Activated naive CD8-positive, alpha-beta T cell treated with anti-CD3 and anti-CD28 coated beads, Interleukin-2, amount 10 ng/mL, durations not matched to agents 7 days and 5 days (primary cell): Measurements from ENCODE around the gene RACGAP1. TPM values are rescaled to one million over a fixed set of nuclear protein-coding genes. Genes with fewer than 3 reads are reported as not detected.
"Not testable (repeated sequence)": the region's sequence is repeated elsewhere in the genome, so short reads cannot be mapped to it uniquely, and the experiment has no call there.

ENCODE experiments used
- ATAC-seq: fragments of 150-1000 bp; cut with Tn5 transposase; one replicate; pipeline ENCODE4 v1.10.0; 2021; ENCODE audit warnings: low read depth, moderate library complexity
- POLR2A ChIA-PET: fragments of 350-600 bp; sonication (Branson Sonifier 250); formaldehyde crosslinking; loops from one replicate; lab custom pipeline; 2021; ENCODE audit warnings: antibody characterized with exemption; lab: Charles Lee
- DNase-seq: peaks from one replicate; pipeline ENCODE4 v3.0.0; 2021
- H3K27ac Mint-ChIP-seq: one replicate; pipeline ENCODE4 v1.8.0; 2022; ENCODE audit warnings: mild to moderate bottlenecking, mixed read lengths
- H3K27me3 Mint-ChIP-seq: one replicate; pipeline ENCODE4 v1.8.0; 2022; ENCODE audit warnings: mild to moderate bottlenecking, moderate library complexity, mixed read lengths
- H3K36me3 Mint-ChIP-seq: one replicate; pipeline ENCODE4 v1.8.0; 2021; ENCODE audit warnings: mild to moderate bottlenecking, mixed read lengths
- H3K4me1 Mint-ChIP-seq: one replicate; pipeline ENCODE4 v1.8.0; 2021; ENCODE audit warnings: mixed read lengths
- H3K4me3 Mint-ChIP-seq: one replicate; pipeline ENCODE4 v1.8.0; 2022; ENCODE audit warnings: mild to moderate bottlenecking, moderate library complexity, mixed read lengths
- H3K9me3 Mint-ChIP-seq: one replicate; pipeline ENCODE4 v1.8.0; 2021; ENCODE audit warnings: mixed read lengths
- total RNA-seq, 2 experiments: library from RNA; stranded (reverse); gene quantifications; one replicate each; pipeline ENCODE4 v1.2.3, GENCODE V29; 2021

RACGAP1 gene
- total RNA-seq, 2 experiments from 2014 or later = 132 to 135 TPM

DNA sequence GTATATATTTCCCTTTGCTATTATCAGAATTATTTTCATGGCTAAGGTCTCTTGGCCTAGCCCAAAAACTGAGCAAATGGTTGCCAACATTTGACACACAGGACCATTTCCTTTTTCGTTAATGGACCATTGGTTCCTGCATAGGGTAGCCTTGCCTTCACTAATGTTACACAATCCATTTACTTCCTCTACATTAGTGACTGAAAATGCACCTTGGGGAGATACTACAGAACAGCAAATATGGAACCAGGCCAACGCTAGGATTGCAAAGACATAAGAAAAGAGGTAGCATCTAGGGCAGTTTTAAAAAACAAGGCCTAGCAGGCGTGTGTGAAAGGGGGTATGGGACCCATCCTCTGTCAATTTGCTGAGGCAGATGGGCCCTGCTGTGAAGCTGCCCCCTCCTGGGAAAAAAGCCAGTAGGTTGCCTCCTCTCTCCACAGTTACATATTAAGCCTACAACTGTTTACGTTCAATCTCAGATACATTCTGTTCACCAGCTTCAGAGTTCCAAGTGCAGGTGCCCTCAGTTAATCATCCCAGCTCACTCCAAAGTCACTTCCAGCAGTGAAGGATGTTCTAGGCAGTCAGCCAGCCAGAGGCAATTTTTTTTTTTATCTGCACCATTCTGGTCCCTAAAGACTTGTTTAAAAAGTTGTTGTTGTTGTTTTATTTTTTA is 37.5 kb downstream of the RACGAP1 start:
- H3K27me3 Mint-ChIP-seq = no peaks in the 10 kb centered on the region
- POLR2A ChIA-PET = no interaction called here
- H3K27ac Mint-ChIP-seq = no peak overlapping the region
- H3K9me3 Mint-ChIP-seq = no peaks in the 10 kb centered on the region
- peaks cover 36% of the 10 kb centered on the region for H3K36me3 Mint-ChIP-seq
- DNase-seq (no peak), ATAC-seq (no peak)
- H3K4me1 Mint-ChIP-seq = no peaks in the 10 kb centered on the region
- H3K4me3 Mint-ChIP-seq = no peak overlapping the region

DNA sequence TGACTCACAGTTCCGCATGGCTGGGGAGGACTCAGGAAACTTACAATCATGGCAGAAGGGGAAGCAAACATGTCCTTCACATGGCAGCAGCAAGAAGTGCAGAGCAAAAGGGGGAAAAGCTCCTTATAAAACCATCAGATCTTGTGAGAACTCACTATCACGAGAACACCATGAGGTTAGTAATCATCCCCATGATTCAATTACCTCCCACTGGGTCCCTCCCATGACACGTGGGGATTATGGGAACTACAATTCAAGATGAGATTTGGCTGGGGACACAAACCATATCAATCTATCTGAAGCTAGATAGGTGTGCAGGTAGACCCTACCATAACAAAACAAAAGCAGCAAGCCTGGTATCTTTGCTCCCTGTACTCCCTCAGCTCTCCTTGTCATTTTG is 38.8 kb downstream of the RACGAP1 start:
- H3K4me3 Mint-ChIP-seq, ATAC-seq, H3K27me3 Mint-ChIP-seq, POLR2A ChIA-PET, H3K4me1 Mint-ChIP-seq, DNase-seq, H3K9me3 Mint-ChIP-seq, H3K27ac Mint-ChIP-seq: not testable (repeated sequence)
- peaks cover 28% of the 10 kb centered on the region for H3K36me3 Mint-ChIP-seq

DNA sequence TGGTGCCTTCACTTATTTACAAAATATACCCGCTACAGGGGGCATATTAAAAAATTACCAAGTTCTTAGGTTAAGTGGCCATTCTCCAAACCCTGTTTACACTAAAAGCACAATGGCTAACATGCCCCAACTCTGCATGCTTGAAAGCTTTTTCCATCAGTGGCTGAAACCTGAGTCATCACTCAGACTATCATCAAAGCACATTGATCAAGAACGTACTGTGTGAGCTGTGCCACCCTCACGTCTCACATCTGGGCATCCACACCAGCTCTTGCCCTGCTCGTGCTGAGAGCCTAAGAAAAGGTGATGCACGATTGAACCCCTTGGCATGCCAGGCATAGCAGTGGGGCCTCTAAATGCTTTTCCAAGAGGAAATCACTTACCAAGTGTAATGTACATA is 39.3 kb downstream of the RACGAP1 start:
- ATAC-seq (no peak), DNase-seq (no peak)
- Mint-ChIP-seq H3K4me1 (no peaks in the 10 kb centered on the region), H3K27ac (no peak overlapping the region), H3K4me3 (no peak overlapping the region), H3K36me3 (peaks cover 27% of the 10 kb centered on the region), H3K27me3 (no peaks in the 10 kb centered on the region), H3K9me3 (no peaks in the 10 kb centered on the region)
- POLR2A ChIA-PET = no interaction called here

DNA sequence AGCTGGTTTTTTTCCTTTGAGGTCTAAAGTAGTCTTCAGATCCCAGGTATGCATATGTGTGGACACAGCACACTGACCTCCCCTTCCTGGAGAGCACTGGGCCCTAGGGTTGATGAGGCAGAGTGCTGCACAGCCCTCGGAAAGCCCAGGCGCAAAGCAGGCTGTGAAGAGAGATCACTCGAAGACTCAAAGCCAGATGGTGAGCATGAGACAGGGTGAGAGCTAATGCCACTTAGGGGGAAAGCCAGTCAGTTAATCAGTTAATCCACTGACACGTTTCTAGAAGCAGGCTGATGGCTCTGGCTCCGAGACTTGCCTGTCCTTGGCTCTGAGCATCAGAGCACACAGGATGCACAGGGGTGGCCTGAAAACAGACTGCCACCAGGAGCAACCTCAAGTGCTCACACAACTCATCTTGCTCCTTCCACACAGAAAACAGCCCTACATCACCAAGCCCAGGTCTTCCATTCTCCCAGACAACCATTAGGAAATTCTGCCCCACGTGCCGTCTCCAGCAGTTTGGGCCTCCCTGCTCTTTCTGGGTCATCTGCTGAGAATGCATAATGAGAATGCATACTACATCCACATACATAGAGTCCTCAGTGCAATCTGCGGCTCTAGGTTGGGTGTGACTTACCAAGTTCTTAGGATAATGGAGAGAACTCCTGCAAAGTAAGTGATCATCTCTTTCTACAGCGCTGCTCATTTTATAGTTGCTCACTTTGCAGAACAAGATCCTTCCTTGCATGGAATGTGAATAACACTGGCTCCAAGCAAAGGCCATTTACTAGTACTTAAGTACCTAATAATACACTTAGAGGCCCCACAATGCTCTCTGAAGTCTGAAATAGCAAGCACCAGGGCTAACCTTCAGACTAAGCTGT is 40.6 kb downstream of the RACGAP1 start:
- H3K27ac Mint-ChIP-seq = no peak overlapping the region
- POLR2A ChIA-PET = no interaction called here
- DNase-seq (no peak), ATAC-seq (no peak)
- H3K27me3 Mint-ChIP-seq = no peaks in the 10 kb centered on the region
- H3K4me3 Mint-ChIP-seq = no peak overlapping the region
- peaks cover 19% of the 10 kb centered on the region for H3K36me3 Mint-ChIP-seq
- no peaks in the 10 kb centered on the region for H3K9me3 Mint-ChIP-seq
- no peaks in the 10 kb centered on the region for H3K4me1 Mint-ChIP-seq

DNA sequence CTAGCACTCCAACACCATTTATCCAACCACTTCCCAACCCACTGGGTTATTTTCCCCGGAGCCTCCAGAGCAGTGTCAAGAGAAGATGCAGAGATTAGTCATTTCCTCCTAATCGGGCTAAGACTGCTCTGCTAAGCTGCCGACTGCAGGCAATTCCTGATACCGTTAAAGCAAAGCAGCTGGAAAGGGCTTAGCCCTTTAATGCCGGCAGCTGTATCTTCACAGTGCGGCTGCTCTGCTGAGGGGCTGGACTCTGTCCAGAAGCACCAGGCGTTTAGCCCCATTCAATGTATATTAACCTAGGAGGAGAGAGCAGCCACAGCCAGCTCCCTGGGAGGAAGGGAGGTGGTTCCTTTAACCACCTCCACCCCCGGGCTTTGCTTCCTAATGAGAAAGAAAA is 41.4 kb downstream of the RACGAP1 start:
- no peak for ATAC-seq

DNA sequence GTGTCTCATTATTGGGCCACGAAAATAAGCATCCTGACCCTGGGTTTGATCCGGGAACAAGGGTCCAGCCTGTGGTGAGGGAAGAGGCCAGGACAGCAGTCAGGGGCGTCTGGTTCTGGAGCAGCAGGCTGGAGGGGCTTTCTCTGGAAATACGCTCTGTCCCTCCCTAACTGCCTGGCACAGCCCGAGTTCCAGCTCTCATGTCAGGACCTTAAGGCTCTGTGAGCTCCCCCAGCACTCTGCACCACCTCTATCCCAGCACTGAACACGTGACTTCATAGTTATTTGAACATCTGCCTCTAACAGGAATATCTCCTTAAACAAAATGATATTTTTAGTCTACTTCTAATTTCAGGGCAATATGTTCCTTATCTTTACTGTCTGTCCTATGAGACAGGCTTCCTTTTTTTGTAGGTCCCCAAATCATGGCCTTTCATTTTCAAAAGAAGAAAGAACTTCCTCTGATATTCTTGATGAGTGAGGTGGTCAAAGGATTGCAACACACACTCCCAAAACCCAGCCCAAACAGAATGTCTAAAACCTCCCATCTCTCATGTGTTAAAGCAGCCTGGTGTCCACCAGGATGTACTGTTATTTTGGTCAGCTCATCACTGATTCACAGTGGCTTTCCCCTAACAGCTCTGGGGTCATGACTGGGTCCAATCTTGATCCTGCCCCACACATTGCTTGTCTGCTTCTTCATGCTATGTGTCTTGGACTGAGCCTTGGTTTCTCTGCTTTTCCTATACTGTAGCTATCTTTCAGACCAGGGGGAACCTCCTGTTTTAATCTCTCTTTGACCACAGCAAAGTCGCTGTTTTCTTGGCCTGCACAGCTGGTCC is 42.8 kb downstream of the RACGAP1 start:
- POLR2A ChIA-PET = no interaction called here
- H3K4me3 Mint-ChIP-seq = no peak overlapping the region
- no peaks in the 10 kb centered on the region for H3K27me3 Mint-ChIP-seq
- no peak for ATAC-seq
- H3K27ac Mint-ChIP-seq = no peak overlapping the region
- no peaks in the 10 kb centered on the region for H3K4me1 Mint-ChIP-seq
- no peaks in the 10 kb centered on the region for H3K9me3 Mint-ChIP-seq
- DNase-seq = no peak
- H3K36me3 Mint-ChIP-seq = peaks cover 8% of the 10 kb centered on the region

More for the DNA sequence above, 41.4 kb downstream of the RACGAP1 start:
- Mint-ChIP-seq H3K4me3 (no peak overlapping the region), H3K27ac (no peak overlapping the region), H3K27me3 (no peaks in the 10 kb centered on the region), H3K9me3 (no peaks in the 10 kb centered on the region), H3K36me3 (peaks cover 14% of the 10 kb centered on the region), H3K4me1 (no peaks in the 10 kb centered on the region)
- DNase-seq = no peak
- POLR2A ChIA-PET = no interaction called here

DNA sequence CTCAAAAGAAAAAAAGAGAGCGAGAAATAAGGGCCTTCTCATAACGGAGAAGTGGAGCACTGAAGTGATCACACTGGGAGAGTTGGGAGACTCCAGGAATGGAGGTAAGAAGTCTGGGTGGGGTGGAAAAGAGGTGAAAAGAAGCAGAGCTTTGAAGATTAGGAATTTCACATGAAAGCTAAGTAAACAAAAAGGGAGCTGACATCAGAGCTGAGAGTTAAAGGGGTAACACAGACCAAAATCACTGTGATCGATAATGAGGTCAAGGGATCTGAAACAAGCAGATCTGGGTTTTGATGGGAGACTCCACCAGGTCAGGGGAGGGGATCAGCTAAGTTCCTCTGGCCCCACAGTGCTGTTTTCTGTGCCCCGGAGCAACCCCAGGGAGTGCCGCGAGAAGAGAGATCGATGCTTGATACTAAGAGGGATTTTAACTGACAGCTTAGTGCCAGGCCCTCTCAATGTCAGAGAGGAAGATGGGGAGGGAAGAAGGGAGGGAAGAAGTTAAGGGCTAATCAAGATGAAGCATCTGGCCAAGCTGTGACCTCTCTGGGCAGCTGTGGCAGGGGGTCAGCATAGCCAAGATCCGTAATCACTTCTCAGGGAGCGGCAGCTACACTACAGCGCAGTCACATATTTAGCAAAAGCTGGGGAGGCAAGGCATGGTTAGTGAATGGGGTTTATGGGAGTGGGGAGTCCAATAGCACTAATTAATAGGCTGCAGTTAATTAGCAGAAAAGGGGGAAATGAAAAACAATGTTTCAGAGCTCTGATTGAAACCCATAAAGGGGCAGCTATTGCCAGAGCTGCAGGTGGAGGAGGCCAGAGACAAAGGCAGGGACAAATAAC is 44.6 kb downstream of the RACGAP1 start:
- Mint-ChIP-seq H3K4me1 (no peaks in the 10 kb centered on the region), H3K4me3 (no peak overlapping the region), H3K27me3 (no peaks in the 10 kb centered on the region), H3K27ac (no peak overlapping the region), H3K36me3 (peaks cover 2% of the 10 kb centered on the region), H3K9me3 (no peaks in the 10 kb centered on the region)
- ATAC-seq (no peak), DNase-seq (no peak)
- POLR2A ChIA-PET = interaction anchor here (0.6 kb wide), 1 partner anchor 221 kb away, joined by 3 read pairs; no protein-coding TSS in a partner anchor

DNA sequence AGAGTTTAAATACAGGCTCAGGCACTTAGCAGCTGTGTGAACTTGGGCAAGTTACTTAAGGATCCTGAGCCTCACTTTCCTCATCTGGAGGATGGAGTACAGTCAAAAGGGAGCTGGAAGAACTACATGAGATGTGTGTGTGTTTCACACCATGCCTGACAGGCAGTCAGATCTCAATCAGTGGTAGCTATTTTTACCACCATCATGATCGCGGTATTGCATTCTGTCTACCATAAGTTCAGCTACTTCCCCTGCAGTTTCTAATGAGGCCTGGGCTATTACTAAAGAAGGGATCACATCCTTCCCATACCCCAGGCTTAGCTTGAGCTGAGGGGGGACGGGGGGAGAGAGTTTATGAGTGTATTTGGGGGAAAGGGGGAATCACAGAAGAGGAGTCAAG is 45.5 kb downstream of the RACGAP1 start:
- Mint-ChIP-seq H3K36me3 (no peaks in the 10 kb centered on the region), H3K4me1 (no peaks in the 10 kb centered on the region), H3K4me3 (no peak overlapping the region), H3K27me3 (no peaks in the 10 kb centered on the region), H3K27ac (no peak overlapping the region), H3K9me3 (no peaks in the 10 kb centered on the region)
- ATAC-seq = no peak
- no peak for DNase-seq
- POLR2A ChIA-PET = no interaction called here

DNA sequence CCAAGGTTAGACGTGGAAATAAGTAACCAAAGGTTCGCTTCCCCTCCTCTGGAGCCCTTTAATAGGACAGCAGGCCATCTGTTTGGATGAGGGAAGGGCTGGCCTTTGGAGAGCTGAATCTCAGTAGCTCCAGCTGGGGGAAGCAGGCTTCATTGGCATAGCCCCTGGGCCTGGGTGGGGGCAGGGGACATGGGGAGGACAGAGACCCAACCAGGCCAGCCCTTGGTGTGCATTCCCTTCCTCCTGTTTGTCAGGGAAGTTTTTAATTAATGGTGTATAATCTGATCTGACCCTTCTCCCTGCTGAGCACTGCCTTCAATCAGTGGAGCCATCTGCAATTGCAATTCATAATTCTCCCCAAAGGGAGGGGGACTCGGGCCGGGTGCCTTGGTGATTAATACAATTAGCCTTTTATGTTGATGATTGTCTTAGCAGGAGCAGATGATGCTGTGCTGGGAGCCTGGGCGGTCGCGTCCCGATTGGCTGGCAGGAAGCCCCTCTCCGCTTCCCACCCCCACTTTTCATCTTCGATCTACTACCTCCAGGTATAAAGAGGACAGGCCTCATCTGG is 46.2 kb downstream of the RACGAP1 start:
- Mint-ChIP-seq H3K9me3 (no peaks in the 10 kb centered on the region), H3K4me1 (no peaks in the 10 kb centered on the region), H3K4me3 (no peak overlapping the region), H3K27me3 (no peaks in the 10 kb centered on the region), H3K36me3 (no peaks in the 10 kb centered on the region), H3K27ac (no peak overlapping the region)
- no peak for ATAC-seq
- POLR2A ChIA-PET = no interaction called here
- no peak for DNase-seq

DNA sequence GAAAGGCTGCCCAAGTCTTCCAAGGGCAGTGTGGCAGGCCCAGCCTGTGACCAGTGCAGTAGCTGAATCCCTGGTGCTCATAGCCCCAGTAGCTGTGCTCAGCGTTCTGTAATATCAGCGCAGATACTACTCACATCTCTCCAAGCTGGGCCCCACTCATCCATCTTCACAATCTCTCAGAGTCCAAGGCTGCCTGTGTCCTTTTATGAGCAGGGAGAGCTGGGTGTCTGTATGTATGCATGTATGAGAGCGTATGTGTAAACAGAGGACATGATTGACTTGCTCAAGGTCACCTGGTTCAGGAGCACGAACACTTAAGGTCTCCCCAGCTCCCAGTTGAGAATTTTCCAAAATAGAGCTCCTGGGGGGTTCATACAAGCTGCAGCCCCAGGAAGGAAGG is 47.2 kb downstream of the RACGAP1 start:
- Mint-ChIP-seq H3K9me3 (no peaks in the 10 kb centered on the region), H3K36me3 (no peaks in the 10 kb centered on the region), H3K27me3 (no peaks in the 10 kb centered on the region), H3K4me3 (no peak overlapping the region), H3K27ac (no peak overlapping the region), H3K4me1 (no peaks in the 10 kb centered on the region)
- ATAC-seq = no peak
- no peak for DNase-seq
- POLR2A ChIA-PET = no interaction called here

DNA sequence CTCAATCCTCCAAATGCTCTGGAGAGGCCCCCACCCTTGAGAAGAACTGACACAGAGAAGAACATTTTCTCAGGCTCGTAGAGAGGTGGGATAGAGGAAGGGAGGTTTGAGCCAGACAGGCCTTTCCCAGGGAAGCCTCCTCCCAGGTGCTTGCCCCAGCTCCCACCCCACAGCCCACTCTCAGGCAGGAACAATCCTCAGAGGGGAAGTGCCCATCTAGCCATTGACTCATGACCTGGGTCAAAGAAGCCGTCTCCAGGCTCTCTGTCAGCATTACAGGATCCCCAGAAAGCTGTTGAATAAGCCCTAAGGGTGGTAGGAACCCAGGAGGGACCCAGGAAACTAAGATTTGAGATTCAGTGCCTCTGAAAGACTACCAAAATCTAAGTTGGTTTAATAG is 48.7 kb downstream of the RACGAP1 start:
- no peaks in the 10 kb centered on the region for H3K4me1 Mint-ChIP-seq
- no peaks in the 10 kb centered on the region for H3K9me3 Mint-ChIP-seq
- POLR2A ChIA-PET = no interaction called here
- ATAC-seq (no peak), DNase-seq (no peak)
- no peak overlapping the region for H3K4me3 Mint-ChIP-seq
- no peaks in the 10 kb centered on the region for H3K36me3 Mint-ChIP-seq
- no peak overlapping the region for H3K27ac Mint-ChIP-seq
- peaks cover 2% of the 10 kb centered on the region for H3K27me3 Mint-ChIP-seq

DNA sequence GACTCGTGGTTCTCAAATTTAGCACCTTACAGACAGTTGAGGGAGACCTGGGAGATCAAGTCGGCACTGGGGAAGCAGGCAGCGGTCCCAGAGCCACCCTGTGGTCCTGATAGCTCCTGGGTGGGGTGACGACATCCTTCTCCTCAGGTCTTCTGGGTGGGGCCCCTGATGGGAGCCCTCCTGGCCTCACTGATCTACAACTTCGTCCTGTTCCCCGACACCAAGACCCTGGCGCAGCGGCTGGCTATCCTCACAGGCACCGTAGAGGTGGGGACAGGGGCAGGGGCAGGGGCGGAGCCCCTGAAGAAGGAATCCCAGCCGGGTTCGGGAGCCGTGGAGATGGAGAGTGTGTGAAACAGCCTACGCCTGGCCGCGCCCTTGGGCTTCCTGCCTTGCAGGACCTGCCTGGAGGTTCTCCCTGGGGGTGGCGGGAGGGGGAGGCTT is 50.0 kb downstream of the RACGAP1 start:
- H3K4me1 Mint-ChIP-seq = no peaks in the 10 kb centered on the region
- POLR2A ChIA-PET = no interaction called here
- no peak overlapping the region for H3K27ac Mint-ChIP-seq
- no peak for ATAC-seq
- H3K27me3 Mint-ChIP-seq = peaks cover 2% of the 10 kb centered on the region
- no peak for DNase-seq
- H3K36me3 Mint-ChIP-seq = no peaks in the 10 kb centered on the region
- no peak overlapping the region for H3K4me3 Mint-ChIP-seq
- no peaks in the 10 kb centered on the region for H3K9me3 Mint-ChIP-seq
